SK-N-MC (cell line): ENCODE results near the gene RBM6.
"Not testable (repeated sequence)": the region's sequence is repeated elsewhere in the genome, so short reads cannot be mapped to it uniquely, and the experiment has no call there.

Experiments used
- DNase-seq: peaks from one replicate; pipeline ENCODE4 v3.0.0-alpha.2; 2011; ENCODE audit warnings: low read depth, low spot score
- H3K27ac ChIP-seq: fragments of 200-600 bp; sonication (generic); 2 replicates; pipeline ENCODE4 v1.5.1; 2016; ENCODE audit warnings: mixed run types
- H3K36me3 ChIP-seq: fragments of 200-600 bp; sonication (generic); 2 replicates; pipeline ENCODE4 v1.6.1; 2017; ENCODE audit warnings: antibody characterized with exemption, low read length, mixed read lengths; ENCODE audit not compliant: insufficient read depth
- H3K4me3 ChIP-seq: fragments of 200-600 bp; sonication (generic); 2 replicates; pipeline ENCODE4 v1.5.1; 2016
- H3K9ac ChIP-seq: fragments of 200-600 bp; sonication (generic); 2 replicates; pipeline ENCODE4 v1.8.0; 2017; ENCODE audit warnings: mixed run types, mixed read lengths; ENCODE audit not compliant: insufficient read length
- H3K9me3 ChIP-seq: fragments of 200-600 bp; sonication (generic); 2 replicates; pipeline ENCODE4 v1.6.1; 2017; ENCODE audit warnings: low read depth, mild to moderate bottlenecking, antibody characterized with exemption, low read length, moderate library complexity, mixed read lengths
- EZH2 ChIP-seq: fragments of 200-600 bp; sonication (generic); IDR thresholded peaks from one replicate; pipeline ENCODE4 v1.6.1; 2017; ENCODE audit warnings: antibody characterized with exemption
- FOXP2 ChIP-seq: optimal IDR thresholded peaks from 2 replicates; pipeline ENCODE3; 2011; ENCODE audit warnings: mild to moderate bottlenecking, moderate library complexity; ENCODE audit not compliant: insufficient read depth; ENCODE audit errors: extremely low read length, control extremely low read depth
- POLR2AphosphoS5 ChIP-seq: IDR thresholded peaks from 2 replicates; pipeline ENCODE4 v1.6.1; 2012; ENCODE audit warnings: mild to moderate bottlenecking, low read depth, low read length, borderline replicate concordance

The RBM6 gene

GRCh38 chr3:49911611-49912010 lies 28.3 kb upstream of the RBM6 start:
- Histone ChIP-seq H3K36me3 (no peaks in the 10 kb centered on the region), H3K4me3 (no peak overlapping the region), H3K9me3 (no peaks in the 10 kb centered on the region), H3K27ac (no peak overlapping the region), H3K9ac (no peak overlapping the region)
- no peak for DNase-seq
- TF ChIP-seq FOXP2 = no peak
- TF ChIP-seq EZH2 = no peak
- TF ChIP-seq POLR2AphosphoS5 = no peak

GRCh38 chr3:49912881-49913281 lies 27.1 kb upstream of the RBM6 start:
- Histone ChIP-seq H3K36me3 (no peaks in the 10 kb centered on the region), H3K9ac (no peak overlapping the region), H3K4me3 (no peak overlapping the region), H3K9me3 (no peaks in the 10 kb centered on the region), H3K27ac (no peak overlapping the region)
- no peak for DNase-seq
- TF ChIP-seq FOXP2 = no peak
- no peak for TF ChIP-seq EZH2
- no peak for TF ChIP-seq POLR2AphosphoS5

- H3K9me3 ChIP-seq = no peaks in the 10 kb centered on the region
- TF ChIP-seq POLR2AphosphoS5 (no peak), FOXP2 (no peak), EZH2 (no peak)
- DNase-seq = no peak
- H3K9ac ChIP-seq = no peak overlapping the region
- no peak overlapping the region for H3K4me3 ChIP-seq
- H3K36me3 ChIP-seq = no peaks in the 10 kb centered on the region
- no peak overlapping the region for H3K27ac ChIP-seq
These were observed 25.0 kb upstream of the RBM6 start for GRCh38 chr3:49914906-49915305.

- H3K4me3 ChIP-seq = no peak overlapping the region
- TF ChIP-seq POLR2AphosphoS5 (no peak), EZH2 (no peak), FOXP2 (no peak)
- no peaks in the 10 kb centered on the region for H3K36me3 ChIP-seq
- DNase-seq = no peak
- H3K9me3 ChIP-seq = no peaks in the 10 kb centered on the region
- no peak overlapping the region for H3K9ac ChIP-seq
- H3K27ac ChIP-seq = no peak overlapping the region
These were observed 23.3 kb upstream of the RBM6 start for GRCh38 chr3:49916686-49917085.

- not testable (repeated sequence) for H3K36me3 ChIP-seq, H3K27ac ChIP-seq, DNase-seq, H3K9ac ChIP-seq, H3K4me3 ChIP-seq, H3K9me3 ChIP-seq
These were observed 22.0 kb upstream of the RBM6 start for GRCh38 chr3:49917806-49918590.

GRCh38 chr3:49924683-49925082 lies 15.3 kb upstream of the RBM6 start:
- TF ChIP-seq EZH2 = no peak
- no peak for TF ChIP-seq POLR2AphosphoS5
- TF ChIP-seq FOXP2 = no peak
- Histone ChIP-seq H3K9me3 (no peaks in the 10 kb centered on the region), H3K36me3 (no peaks in the 10 kb centered on the region), H3K9ac (no peak overlapping the region), H3K4me3 (no peak overlapping the region), H3K27ac (no peak overlapping the region)
- no peak for DNase-seq

- TF ChIP-seq FOXP2 (no peak), EZH2 (no peak), POLR2AphosphoS5 (no peak)
- no peak overlapping the region for H3K9ac ChIP-seq
- H3K9me3 ChIP-seq = no peaks in the 10 kb centered on the region
- DNase-seq = no peak
- no peak overlapping the region for H3K4me3 ChIP-seq
- H3K27ac ChIP-seq = no peak overlapping the region
- no peaks in the 10 kb centered on the region for H3K36me3 ChIP-seq
These were observed 14.5 kb upstream of the RBM6 start for GRCh38 chr3:49925485-49925884.

GRCh38 chr3:49926117-49926728 lies 13.7 kb upstream of the RBM6 start:
- Histone ChIP-seq H3K4me3 (no peak overlapping the region), H3K9me3 (no peaks in the 10 kb centered on the region), H3K27ac (no peak overlapping the region), H3K36me3 (no peaks in the 10 kb centered on the region), H3K9ac (no peak overlapping the region)
- TF ChIP-seq EZH2 = no peak
- TF ChIP-seq FOXP2 = no peak
- no peak for TF ChIP-seq POLR2AphosphoS5
- no peak for DNase-seq

- no peak overlapping the region for H3K9ac ChIP-seq
- no peak overlapping the region for H3K27ac ChIP-seq
- no peaks in the 10 kb centered on the region for H3K9me3 ChIP-seq
- no peak for TF ChIP-seq FOXP2
- TF ChIP-seq EZH2 = no peak
- no peak for TF ChIP-seq POLR2AphosphoS5
- H3K36me3 ChIP-seq = no peaks in the 10 kb centered on the region
- no peak for DNase-seq
- H3K4me3 ChIP-seq = no peak overlapping the region
These were observed 12.2 kb upstream of the RBM6 start for GRCh38 chr3:49927798-49928197.
